ENCODE results near the gene LEMD2.

DNA sequence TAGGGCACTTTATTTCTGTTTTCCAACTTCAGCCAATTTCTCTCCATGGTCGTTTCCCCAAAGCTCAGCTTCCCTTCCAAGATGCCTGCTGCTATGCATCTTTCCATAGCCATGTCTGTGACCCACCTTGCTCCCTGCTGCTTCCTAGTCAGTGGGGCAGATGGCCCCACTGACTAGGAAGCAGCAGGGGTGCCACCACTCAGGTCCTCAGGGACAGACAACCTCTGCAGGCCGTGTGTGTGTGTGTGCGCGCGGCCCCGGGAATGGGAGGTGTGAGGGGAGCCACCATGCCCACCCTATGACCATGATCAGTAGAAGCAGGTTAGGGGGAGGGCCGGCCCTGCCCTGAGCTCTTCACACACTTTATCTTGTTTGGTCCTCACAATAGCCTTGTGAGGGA lies 39.5 kb downstream of the LEMD2 start:
- TF ChIP-seq, protein P1, sequence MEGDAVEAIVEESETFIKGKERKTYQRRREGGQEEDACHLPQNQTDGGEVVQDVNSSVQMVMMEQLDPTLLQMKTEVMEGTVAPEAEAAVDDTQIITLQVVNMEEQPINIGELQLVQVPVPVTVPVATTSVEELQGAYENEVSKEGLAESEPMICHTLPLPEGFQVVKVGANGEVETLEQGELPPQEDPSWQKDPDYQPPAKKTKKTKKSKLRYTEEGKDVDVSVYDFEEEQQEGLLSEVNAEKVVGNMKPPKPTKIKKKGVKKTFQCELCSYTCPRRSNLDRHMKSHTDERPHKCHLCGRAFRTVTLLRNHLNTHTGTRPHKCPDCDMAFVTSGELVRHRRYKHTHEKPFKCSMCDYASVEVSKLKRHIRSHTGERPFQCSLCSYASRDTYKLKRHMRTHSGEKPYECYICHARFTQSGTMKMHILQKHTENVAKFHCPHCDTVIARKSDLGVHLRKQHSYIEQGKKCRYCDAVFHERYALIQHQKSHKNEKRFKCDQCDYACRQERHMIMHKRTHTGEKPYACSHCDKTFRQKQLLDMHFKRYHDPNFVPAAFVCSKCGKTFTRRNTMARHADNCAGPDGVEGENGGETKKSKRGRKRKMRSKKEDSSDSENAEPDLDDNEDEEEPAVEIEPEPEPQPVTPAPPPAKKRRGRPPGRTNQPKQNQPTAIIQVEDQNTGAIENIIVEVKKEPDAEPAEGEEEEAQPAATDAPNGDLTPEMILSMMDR (IDR thresholded peaks at IDR 0.05; ENCODE audit: low read depth, low read length, poor library complexity, severe bottlenecking), result no peak
- TF ChIP-seq EZH2phosphoT487 (IDR thresholded peaks at IDR 0.05; ENCODE audit: borderline replicate concordance, low read length), result no peak
